IMR-90 (cell line): ENCODE measurements around the gene ZBTB8A. TPM values are rescaled to one million over a fixed set of nuclear protein-coding genes. Genes with fewer than 3 reads are reported as not detected.

Experiments used
- ATAC-seq: fragments of 200-7000 bp; cut with Tn5 transposase; 2 replicates; pipeline ENCODE4 v1.9.1; 2020; ENCODE audit warnings: low read depth, mild to moderate bottlenecking, moderate library complexity
- BruUV-seq: library from RNA; stranded (reverse); fragments of 400-500 nt; replicated peaks from 2 replicates; lab custom pipeline; 2021; lab: Mats Ljungman, UMichigan
- CTCF ChIA-PET: fragments of 300-600 bp; formaldehyde crosslinking; extraction: SDS; loops from one replicate; lab custom pipeline; 2021; ENCODE audit warnings: antibody characterized with exemption; lab: Yijun Ruan, JAX
- POLR2A ChIA-PET: fragments of 300-600 bp; sonication (Branson Sonifier 250); formaldehyde crosslinking; loops from one replicate; lab custom pipeline; 2022; ENCODE audit warnings: antibody characterized with exemption; ENCODE audit not compliant: unreplicated experiment; lab: Charles Lee
- DNase-seq: peaks from one replicate; pipeline ENCODE4 v3.0.0; 2013
- H2AFZ ChIP-seq: replicated peaks from 2 replicates; pipeline ENCODE3; 2013; ENCODE audit warnings: low read length, mild to moderate bottlenecking; ENCODE audit not compliant: poor library complexity
- H2AK5ac ChIP-seq: 2 replicates; pipeline ENCODE4 v1.6.1; 2013; ENCODE audit warnings: low read depth, low read length, inconsistent platforms
- H2AK9ac ChIP-seq: replicated peaks from 2 replicates; pipeline ENCODE3; 2013; ENCODE audit warnings: mild to moderate bottlenecking, low read depth, low read length, moderate library complexity; ENCODE audit not compliant: poor library complexity
- H2BK120ac ChIP-seq: 2 replicates; pipeline ENCODE4 v1.6.1; 2013; ENCODE audit warnings: low read depth, low read length, inconsistent platforms
- H2BK15ac ChIP-seq: 3 replicates; pipeline ENCODE4 v1.6.1; 2013; ENCODE audit warnings: low read depth, low read length, inconsistent platforms
- H2BK20ac ChIP-seq: 2 replicates; pipeline ENCODE4 v1.6.1; 2013; ENCODE audit warnings: low read depth, mild to moderate bottlenecking, inconsistent platforms, low read length, moderate library complexity
- H2BK5ac ChIP-seq: 2 replicates; pipeline ENCODE4 v1.6.1; 2013; ENCODE audit warnings: mild to moderate bottlenecking, low read depth, low read length, inconsistent platforms; ENCODE audit not compliant: poor library complexity, severe bottlenecking
- H3K14ac ChIP-seq: replicated peaks from 2 replicates; pipeline ENCODE4 v1.6.1; 2013; ENCODE audit warnings: low read depth, low read length, inconsistent platforms
- H3K18ac ChIP-seq: 2 replicates; pipeline ENCODE4 v1.6.1; 2013; ENCODE audit warnings: low read depth, low read length, control low read depth
- H3K23ac ChIP-seq: 2 replicates; pipeline ENCODE4 v1.6.1; 2013; ENCODE audit warnings: low read depth, low read length, inconsistent platforms
- H3K27ac ChIP-seq: 2 replicates; pipeline ENCODE4 v1.5.1; 2013; ENCODE audit warnings: mild to moderate bottlenecking, control low read depth, low read length; ENCODE audit not compliant: insufficient read depth
- H3K27me3 ChIP-seq: 2 replicates; pipeline ENCODE4 v1.6.1; 2013; ENCODE audit warnings: low read length; ENCODE audit not compliant: control insufficient read depth, insufficient read depth
- H3K36me3 ChIP-seq: 2 replicates; pipeline ENCODE4 v1.6.1; 2013; ENCODE audit warnings: low read length, mixed read lengths; ENCODE audit not compliant: control insufficient read depth, insufficient read depth
- H3K4ac ChIP-seq: 2 replicates; pipeline ENCODE4 v1.6.1; 2013; ENCODE audit warnings: low read depth, low read length, inconsistent platforms
- H3K4me1 ChIP-seq: 2 replicates; pipeline ENCODE4 v1.6.1; 2013; ENCODE audit warnings: low read length, mixed read lengths; ENCODE audit not compliant: control insufficient read depth, insufficient read depth
- H3K4me2 ChIP-seq: 2 replicates; pipeline ENCODE4 v1.6.1; 2013; ENCODE audit warnings: low read depth, mild to moderate bottlenecking, control low read depth, low read length, moderate library complexity
- H3K4me3 ChIP-seq: 2 replicates; pipeline ENCODE4 v1.5.1; 2013; ENCODE audit warnings: low read depth, mild to moderate bottlenecking, control low read depth, low read length, moderate library complexity; ENCODE audit not compliant: insufficient read depth
- H3K56ac ChIP-seq: 2 replicates; pipeline ENCODE4 v1.6.1; 2013; ENCODE audit warnings: low read length, inconsistent platforms; ENCODE audit not compliant: insufficient read depth; ENCODE audit errors: extremely low read depth
- H3K79me1 ChIP-seq, 2 experiments: 2 replicates each; pipeline ENCODE4 v1.6.1; 2013; ENCODE audit warnings: low read length in 2 of 2, inconsistent platforms in 1 of 2, low read depth in 1 of 2
- H3K9ac ChIP-seq: 2 replicates; pipeline ENCODE4 v1.6.1; 2013; ENCODE audit warnings: low read depth, low read length, control low read depth
- H3K9me1 ChIP-seq: 2 replicates; pipeline ENCODE4 v1.6.1; 2013; ENCODE audit warnings: low read length, inconsistent platforms; ENCODE audit not compliant: insufficient read depth
- H3K9me3 ChIP-seq: 2 replicates; pipeline ENCODE4 v1.6.1; 2013; ENCODE audit warnings: low read length; ENCODE audit not compliant: control insufficient read depth, insufficient read depth
- H4K20me1 ChIP-seq: 2 replicates; pipeline ENCODE4 v1.6.1; 2013; ENCODE audit warnings: low read length, inconsistent platforms; ENCODE audit not compliant: insufficient read depth
- H4K5ac ChIP-seq: 2 replicates; pipeline ENCODE4 v1.6.1; 2013; ENCODE audit warnings: mild to moderate bottlenecking, low read depth, low read length, control low read depth
- H4K8ac ChIP-seq, 2 experiments: 2 replicates each; pipeline ENCODE4 v1.6.1; 2013; ENCODE audit warnings: low read depth in 2 of 2, low read length in 2 of 2, control low read depth in 1 of 2, inconsistent platforms in 1 of 2
- H4K91ac ChIP-seq: 2 replicates; pipeline ENCODE4 v1.6.1; 2013; ENCODE audit warnings: low read depth, low read length, inconsistent platforms; ENCODE audit not compliant: insufficient read depth
- BHLHE40 ChIP-seq: fragments of 150-350 bp; IDR thresholded peaks from 2 replicates; pipeline ENCODE4 v1.6.1; 2016; ENCODE audit warnings: mild to moderate bottlenecking, low read depth, low read length
- CEBPB ChIP-seq: IDR thresholded peaks from 2 replicates; pipeline ENCODE4 v1.6.1; 2012; ENCODE audit warnings: low read depth, low read length, improper control_type of control experiment
- FOS ChIP-seq: fragments of 150-350 bp; IDR thresholded peaks from 2 replicates; pipeline ENCODE4 v1.6.1; 2016; ENCODE audit warnings: low read depth, low read length
- MAFK ChIP-seq: IDR thresholded peaks from 2 replicates; pipeline ENCODE4 v1.6.1; 2012; ENCODE audit warnings: low read depth, low read length, improper control_type of control experiment
- MAZ ChIP-seq: IDR thresholded peaks from 2 replicates; pipeline ENCODE4 v1.6.1; 2012; ENCODE audit warnings: low read depth, mild to moderate bottlenecking, low read length, improper control_type of control experiment, moderate library complexity, borderline replicate concordance
- MXI1 ChIP-seq: IDR thresholded peaks from 2 replicates; pipeline ENCODE4 v1.6.1; 2012; ENCODE audit warnings: low read depth, mild to moderate bottlenecking, low read length, moderate library complexity, borderline replicate concordance
- NFE2L2 ChIP-seq: fragments of 150-350 bp; IDR thresholded peaks from 2 replicates; pipeline ENCODE4 v1.6.1; 2016; ENCODE audit warnings: low read depth, mild to moderate bottlenecking, low read length
- POLR2A ChIP-seq: IDR thresholded peaks from 2 replicates; pipeline ENCODE4 v1.6.1; 2012; ENCODE audit warnings: mild to moderate bottlenecking, low read depth, low read length
- RCOR1 ChIP-seq: IDR thresholded peaks from 2 replicates; pipeline ENCODE4 v1.6.1; 2012; ENCODE audit warnings: mild to moderate bottlenecking, low read length, improper control_type of control experiment; ENCODE audit not compliant: insufficient replicate concordance
- RFX5 ChIP-seq: IDR thresholded peaks from 2 replicates; pipeline ENCODE4 v1.8.0; 2012; ENCODE audit warnings: low read depth, mild to moderate bottlenecking, low read length, moderate library complexity
- WGBS, 2 experiments: methylation state at CpG; one replicate each; pipeline versions ENCODE4 v1.1.5 to v1.1.7; 2013; ENCODE audit warnings: missing lambda C conversion rate in 2 of 2; ENCODE audit not compliant: insufficient read length in 1 of 2; ENCODE audit errors: extremely low coverage in 2 of 2; 5-methylcytosine and 5-hydroxymethylcytosine counted together
- dilution Hi-C: fragments of 300-500 bp; cut with HindIII; formaldehyde crosslinking; loops from one replicate; pipeline ENCODE4 v1.14.3; 2018; ENCODE audit warnings: low sequenced_read_pairs; ENCODE audit not compliant: unreplicated experiment
- in situ Hi-C: fragments of 300-500 bp; cut with MboI; formaldehyde crosslinking; loops from 3 replicates; pipeline ENCODE4 v1.14.3; 2019; ENCODE audit warnings: low sequenced_read_pairs, inconsistent platforms, mixed read lengths
- intact Hi-C: fragments of 100-400 bp; cut with micrococcal nuclease; formaldehyde crosslinking; loops from 2 replicates; pipeline ENCODE4 v1.10.0; 2022
- polyA plus RNA-seq, 3 experiments: library from polyadenylated mRNA; depleted of rRNA; stranded (reverse); fragments of >200 nt; gene quantifications; 2 replicates each; pipeline ENCODE4 v1.2.3, GENCODE V29; 2012; ENCODE audit warnings: low replicate concordance in 1 of 3
- total RNA-seq: library from RNA; depleted of rRNA; stranded (reverse); fragments of >200 nt; gene quantifications from 2 replicates; pipeline ENCODE4 v1.2.3, GENCODE V29; 2012
- TF ChIP-seq, protein P1 (sequence below): fragments of 150-350 bp; IDR thresholded peaks from 2 replicates; pipeline ENCODE4 v1.6.1; 2016; ENCODE audit warnings: low read depth, mild to moderate bottlenecking, low read length, moderate library complexity, borderline replicate concordance
- TF ChIP-seq, protein P2 (sequence below): conservative IDR thresholded peaks from 2 replicates; pipeline ENCODE4 v1.5.1; 2012; ENCODE audit warnings: mild to moderate bottlenecking, low read depth, low read length, improper control_type of control experiment
- TF ChIP-seq, protein P3 (sequence below): fragments of 150-350 bp; IDR thresholded peaks from 2 replicates; pipeline ENCODE4 v1.6.1; 2017; ENCODE audit warnings: mild to moderate bottlenecking, antibody characterized with exemption, low read length, low read depth

The ZBTB8A gene
- total and polyA plus RNA-seq, 2 of the 4 experiments (the other 2 are of a cell fraction): 2.1 to 6.1 TPM

DNA sequence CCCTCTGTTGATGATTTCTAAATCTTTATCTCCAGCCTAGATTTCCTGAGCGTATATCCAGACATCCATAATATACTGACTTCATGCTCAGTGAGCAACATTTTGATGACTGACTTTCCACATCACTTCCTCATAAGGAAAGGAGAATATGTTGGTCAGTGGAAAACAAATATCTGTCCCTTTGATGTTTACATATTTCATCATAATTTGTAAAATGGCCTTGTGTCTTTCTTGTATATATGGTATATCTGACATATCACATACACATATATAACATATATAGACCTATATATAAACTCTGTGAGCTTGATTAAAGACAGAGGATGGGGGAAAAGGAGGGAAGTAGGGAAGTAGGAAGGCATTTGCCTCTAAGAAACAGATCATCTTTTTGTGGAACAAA, 18.6 kb downstream of the ZBTB8A start:
- Histone ChIP-seq H3K23ac (no peak overlapping the region), H3K79me1 (0 out of 4 replicates have a peak, but pooled peaks cover 0 to 6% of the 10 kb centered on the region in 2 experiments), H4K8ac (no peak overlapping the region), H3K18ac (no peak overlapping the region), H3K14ac (no peak overlapping the region), H4K91ac (no peak overlapping the region), H3K36me3 (peaks cover 5% of the 10 kb centered on the region), H2AK9ac (no peak overlapping the region), H3K4me3 (no peak overlapping the region), H3K4ac (no peak overlapping the region), H3K27me3 (no peaks in the 10 kb centered on the region), H2BK20ac (no peak overlapping the region), H2BK120ac (no peak overlapping the region), H3K9me1 (no peaks in the 10 kb centered on the region), H4K20me1 (no peaks in the 10 kb centered on the region; the same call in 1 of the 2 replicates), H2BK5ac (no peak overlapping the region), H3K9me3 (no peaks in the 10 kb centered on the region), H4K5ac (no peak overlapping the region), H3K4me2 (no peak overlapping the region), H2AK5ac (no peak overlapping the region), H3K4me1 (no peaks in the 10 kb centered on the region), H3K56ac (no peak overlapping the region), H2BK15ac (no peak overlapping the region), H3K27ac (no peak overlapping the region), H3K9ac (no peak overlapping the region), H2AFZ (no peak overlapping the region)
- DNase-seq: no peak
- ChIA-PET POLR2A (no interaction called here), CTCF (interaction anchor here (0.7 kb wide), 1 partner anchor 9 kb away, joined by 3 read pairs; no protein-coding TSS in a partner anchor)
- BruUV-seq: no TSS peak
- intact Hi-C loops: no loop called here
- dilution Hi-C loops: no loop called here
- no peak for ATAC-seq
- no peak for TF ChIP-seq NFE2L2
- no peak for TF ChIP-seq RCOR1
- TF ChIP-seq FOS: no peak
- TF ChIP-seq, protein P1, sequence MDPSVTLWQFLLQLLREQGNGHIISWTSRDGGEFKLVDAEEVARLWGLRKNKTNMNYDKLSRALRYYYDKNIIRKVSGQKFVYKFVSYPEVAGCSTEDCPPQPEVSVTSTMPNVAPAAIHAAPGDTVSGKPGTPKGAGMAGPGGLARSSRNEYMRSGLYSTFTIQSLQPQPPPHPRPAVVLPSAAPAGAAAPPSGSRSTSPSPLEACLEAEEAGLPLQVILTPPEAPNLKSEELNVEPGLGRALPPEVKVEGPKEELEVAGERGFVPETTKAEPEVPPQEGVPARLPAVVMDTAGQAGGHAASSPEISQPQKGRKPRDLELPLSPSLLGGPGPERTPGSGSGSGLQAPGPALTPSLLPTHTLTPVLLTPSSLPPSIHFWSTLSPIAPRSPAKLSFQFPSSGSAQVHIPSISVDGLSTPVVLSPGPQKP: no peak
- TF ChIP-seq MAFK: no peak
- TF ChIP-seq, protein P2, sequence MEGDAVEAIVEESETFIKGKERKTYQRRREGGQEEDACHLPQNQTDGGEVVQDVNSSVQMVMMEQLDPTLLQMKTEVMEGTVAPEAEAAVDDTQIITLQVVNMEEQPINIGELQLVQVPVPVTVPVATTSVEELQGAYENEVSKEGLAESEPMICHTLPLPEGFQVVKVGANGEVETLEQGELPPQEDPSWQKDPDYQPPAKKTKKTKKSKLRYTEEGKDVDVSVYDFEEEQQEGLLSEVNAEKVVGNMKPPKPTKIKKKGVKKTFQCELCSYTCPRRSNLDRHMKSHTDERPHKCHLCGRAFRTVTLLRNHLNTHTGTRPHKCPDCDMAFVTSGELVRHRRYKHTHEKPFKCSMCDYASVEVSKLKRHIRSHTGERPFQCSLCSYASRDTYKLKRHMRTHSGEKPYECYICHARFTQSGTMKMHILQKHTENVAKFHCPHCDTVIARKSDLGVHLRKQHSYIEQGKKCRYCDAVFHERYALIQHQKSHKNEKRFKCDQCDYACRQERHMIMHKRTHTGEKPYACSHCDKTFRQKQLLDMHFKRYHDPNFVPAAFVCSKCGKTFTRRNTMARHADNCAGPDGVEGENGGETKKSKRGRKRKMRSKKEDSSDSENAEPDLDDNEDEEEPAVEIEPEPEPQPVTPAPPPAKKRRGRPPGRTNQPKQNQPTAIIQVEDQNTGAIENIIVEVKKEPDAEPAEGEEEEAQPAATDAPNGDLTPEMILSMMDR: no peak
- no peak for TF ChIP-seq POLR2A
- TF ChIP-seq CEBPB: no peak
- TF ChIP-seq RFX5: no peak
- TF ChIP-seq BHLHE40: no peak
- TF ChIP-seq MXI1: no peak
- no peak for TF ChIP-seq MAZ
- TF ChIP-seq, protein P3, sequence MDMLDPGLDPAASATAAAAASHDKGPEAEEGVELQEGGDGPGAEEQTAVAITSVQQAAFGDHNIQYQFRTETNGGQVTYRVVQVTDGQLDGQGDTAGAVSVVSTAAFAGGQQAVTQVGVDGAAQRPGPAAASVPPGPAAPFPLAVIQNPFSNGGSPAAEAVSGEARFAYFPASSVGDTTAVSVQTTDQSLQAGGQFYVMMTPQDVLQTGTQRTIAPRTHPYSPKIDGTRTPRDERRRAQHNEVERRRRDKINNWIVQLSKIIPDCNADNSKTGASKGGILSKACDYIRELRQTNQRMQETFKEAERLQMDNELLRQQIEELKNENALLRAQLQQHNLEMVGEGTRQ: no peak
- in situ Hi-C loops: no loop called here
- no CpG with 5 or more reads among the region's 1 CpG for WGBS, 2 experiments
